ENCODE measurements around the gene ABHD16B.

ABHD16B gene

GRCh38 chr20:63861365-63861934 is at the start of gene ABHD16B:
Gene ABHD16B (plus strand): TSS chr20:63861498. CDS start chr20:63861541, 43 bp downstream.
- DNase-seq: no peak

GRCh38 chr20:63814891-63815614 is 46.2 kb upstream of the ABHD16B start:
- DNase-seq: no peak

- DNase-seq: no peak
Observed at GRCh38 chr20:63815615-63816253, 45.6 kb upstream of the ABHD16B start.

GRCh38 chr20:63819224-63819921 is 41.9 kb upstream of the ABHD16B start:
- DNase-seq: no peak

- no peak for DNase-seq
Observed at GRCh38 chr20:63821811-63822210, 39.5 kb upstream of the ABHD16B start.

- DNase-seq: peak; percentile 12
Observed at GRCh38 chr20:63822276-63822696, 39.0 kb upstream of the ABHD16B start.

- no peak for DNase-seq
Observed at GRCh38 chr20:63823691-63824311, 37.5 kb upstream of the ABHD16B start.

GRCh38 chr20:63825331-63826118 is 35.8 kb upstream of the ABHD16B start:
- DNase-seq: no peak

- no peak for DNase-seq
Observed at GRCh38 chr20:63826753-63827152, 34.5 kb upstream of the ABHD16B start.

GRCh38 chr20:63828124-63828523 is 33.2 kb upstream of the ABHD16B start:
- no peak for DNase-seq

- no peak for DNase-seq
Observed at GRCh38 chr20:63828545-63828944, 32.8 kb upstream of the ABHD16B start.

- DNase-seq: no peak
Observed at GRCh38 chr20:63828951-63829350, 32.3 kb upstream of the ABHD16B start.

GRCh38 chr20:63829603-63829944 is 31.7 kb upstream of the ABHD16B start:
- no peak for DNase-seq

- DNase-seq: no peak
Observed at GRCh38 chr20:63829945-63830835, 31.1 kb upstream of the ABHD16B start.

GRCh38 chr20:63830841-63831588 is 30.3 kb upstream of the ABHD16B start, which contains the start of gene ZBTB46:
Gene ZBTB46 (minus strand): TSS chr20:63831264. CDS start chr20:63790757, 40,507 bp downstream.
- DNase-seq: peak; percentile 16

- no peak for DNase-seq
Observed at GRCh38 chr20:63831646-63831992, 29.7 kb upstream of the ABHD16B start.

GRCh38 chr20:63831993-63832686 is 29.2 kb upstream of the ABHD16B start:
- no peak for DNase-seq

- no peak for DNase-seq
Observed at GRCh38 chr20:63833776-63834490, 27.4 kb upstream of the ABHD16B start.

GRCh38 chr20:63834491-63834880 is 26.8 kb upstream of the ABHD16B start:
- DNase-seq: no peak
